ENCODE data around the gene KBTBD12. TPM values are rescaled to one million over a fixed set of nuclear protein-coding genes. Genes with fewer than 3 reads are reported as not detected.

Gene KBTBD12
- polyA plus RNA-seq, 3 donors: 0.91 to 1.9 (median 1.7) TPM

DNA sequence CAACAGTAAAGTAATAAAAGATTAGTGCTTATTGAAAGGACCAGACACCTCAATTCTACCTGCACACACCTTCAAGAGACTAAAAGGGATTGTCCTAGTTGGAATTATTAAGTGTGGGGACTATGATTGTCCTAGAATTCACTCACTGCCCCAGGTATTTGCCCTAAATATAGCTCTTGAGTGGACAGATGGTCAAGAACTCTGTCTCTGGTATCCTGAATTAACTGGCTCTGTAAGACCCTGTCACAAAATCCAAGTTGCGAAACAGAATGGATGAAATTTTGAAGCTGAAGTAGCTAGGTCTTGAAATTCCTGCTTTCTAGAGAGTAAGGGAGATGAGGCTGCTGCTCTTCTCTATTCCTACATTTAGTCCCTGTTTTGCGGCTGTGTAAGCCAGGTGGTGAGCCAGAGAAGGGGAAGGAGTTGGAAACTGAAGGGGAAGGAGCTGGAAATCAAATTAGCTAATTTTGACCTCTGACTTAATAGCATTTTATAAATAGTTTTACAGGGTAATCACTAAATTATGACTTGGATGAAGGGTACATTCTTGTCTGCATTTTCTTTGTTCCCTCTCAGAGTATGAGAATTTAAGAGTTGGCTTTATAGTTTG is 34.5 kb downstream of the KBTBD12 start:
- DNase-seq (ENCODE audit: low read depth in 3 of 3, low spot score in 2 of 3): no peak

- no peak for DNase-seq (ENCODE audit: low read depth in 3 of 3, low spot score in 2 of 3)
These were observed 36.2 kb downstream of the KBTBD12 start for GRCh38 chr3:127951276-127951675.

GRCh38 chr3:127953091-127954035 is 38.3 kb downstream of the KBTBD12 start:
- DNase-seq (ENCODE audit: low read depth in 3 of 3, low spot score in 2 of 3): no peak

- no peak for DNase-seq (ENCODE audit: low read depth in 3 of 3, low spot score in 2 of 3)
These were observed 39.6 kb downstream of the KBTBD12 start for GRCh38 chr3:127954640-127955039.

GRCh38 chr3:127955728-127956127 is 40.7 kb downstream of the KBTBD12 start:
- no peak for DNase-seq (ENCODE audit: low read depth in 3 of 3, low spot score in 2 of 3)

DNA sequence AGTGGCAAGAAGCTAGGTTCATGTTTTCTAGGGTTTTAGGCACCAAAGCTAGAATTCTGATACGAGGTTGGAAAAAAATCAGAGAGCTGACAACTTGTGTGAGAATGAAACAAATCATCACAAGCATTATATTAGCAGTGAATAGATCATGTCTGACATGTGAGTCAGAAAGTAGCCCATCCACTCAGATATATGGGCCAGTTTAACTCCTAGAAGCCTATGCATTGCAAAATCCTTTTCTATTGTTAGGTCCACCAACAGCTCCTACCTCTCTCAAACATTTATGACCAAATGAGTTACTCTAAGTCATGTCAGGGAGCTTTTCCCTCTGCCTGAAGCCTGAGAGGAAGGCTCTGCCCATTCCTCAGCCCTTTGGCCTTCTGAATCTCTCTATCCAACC is 44.0 kb downstream of the KBTBD12 start:
- DNase-seq (ENCODE audit: low read depth in 3 of 3, low spot score in 2 of 3): no peak

GRCh38 chr3:127959873-127960272 is 44.8 kb downstream of the KBTBD12 start:
- peak in 2 of 3 donors; percentile 36 to 42 for DNase-seq (ENCODE audit: low read depth in 3 of 3, low spot score in 2 of 3)

DNA sequence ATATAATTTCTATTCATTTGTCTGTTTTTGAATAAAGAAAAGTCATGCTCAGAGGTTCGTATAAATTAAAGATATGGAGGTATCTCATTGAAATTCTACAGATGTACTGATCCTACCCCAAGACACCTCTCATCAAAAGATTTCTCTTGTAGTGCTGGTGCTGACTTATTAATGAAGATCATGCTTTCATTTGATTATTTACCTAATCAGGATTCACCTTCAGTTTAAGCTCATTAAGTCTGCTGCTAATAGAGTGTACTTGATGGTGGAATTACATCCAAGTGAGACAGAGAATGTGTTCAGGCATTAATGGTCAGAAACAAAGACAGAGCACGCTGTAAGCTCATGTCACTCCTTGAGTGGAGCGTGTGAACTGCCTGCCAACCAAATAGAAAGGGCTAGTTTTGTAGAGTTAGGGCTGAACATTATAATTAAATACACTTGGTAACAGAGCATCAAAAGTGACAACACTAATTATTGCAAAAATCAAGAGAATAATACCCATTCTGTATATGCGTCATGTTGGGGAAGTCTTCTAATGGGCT is 45.5 kb downstream of the KBTBD12 start:
- no peak for DNase-seq (ENCODE audit: low read depth in 3 of 3, low spot score in 2 of 3)

- no peak for DNase-seq (ENCODE audit: low read depth in 3 of 3, low spot score in 2 of 3)
These were observed 46.1 kb downstream of the KBTBD12 start for GRCh38 chr3:127961124-127961523.

GRCh38 chr3:127961963-127962362 is 46.9 kb downstream of the KBTBD12 start:
- DNase-seq (ENCODE audit: low read depth in 3 of 3, low spot score in 2 of 3): no peak

DNA sequence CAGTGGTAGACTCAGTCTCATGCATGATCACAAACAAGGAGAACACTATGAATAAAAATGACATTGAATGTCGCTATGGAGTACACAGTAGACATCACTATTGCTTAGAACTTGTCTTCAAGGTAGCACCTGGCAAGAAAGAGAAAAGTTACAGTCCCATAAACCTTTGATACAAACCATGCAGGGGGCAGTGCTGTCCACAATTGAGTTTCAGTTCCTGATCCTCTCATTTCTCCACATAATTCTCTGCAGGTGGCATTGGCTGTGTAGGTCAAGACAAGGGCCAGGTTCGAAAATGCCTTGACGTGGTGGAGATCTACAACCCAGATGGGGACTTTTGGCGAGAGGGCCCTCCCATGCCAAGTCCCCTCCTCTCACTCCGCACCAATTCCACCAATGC is 47.9 kb downstream of the KBTBD12 start:
- no peak for DNase-seq (ENCODE audit: low read depth in 3 of 3, low spot score in 2 of 3)

- DNase-seq (ENCODE audit: low read depth in 3 of 3, low spot score in 2 of 3): no peak
These were observed 49.0 kb downstream of the KBTBD12 start for GRCh38 chr3:127964053-127964452.

GRCh38 chr3:127964816-127965215 is 49.8 kb downstream of the KBTBD12 start:
- no peak for DNase-seq (ENCODE audit: low read depth in 3 of 3, low spot score in 2 of 3)

GRCh38 chr3:127967316-127967715 is 52.3 kb downstream of the KBTBD12 start:
- no peak for DNase-seq (ENCODE audit: low read depth in 3 of 3, low spot score in 2 of 3)

DNA sequence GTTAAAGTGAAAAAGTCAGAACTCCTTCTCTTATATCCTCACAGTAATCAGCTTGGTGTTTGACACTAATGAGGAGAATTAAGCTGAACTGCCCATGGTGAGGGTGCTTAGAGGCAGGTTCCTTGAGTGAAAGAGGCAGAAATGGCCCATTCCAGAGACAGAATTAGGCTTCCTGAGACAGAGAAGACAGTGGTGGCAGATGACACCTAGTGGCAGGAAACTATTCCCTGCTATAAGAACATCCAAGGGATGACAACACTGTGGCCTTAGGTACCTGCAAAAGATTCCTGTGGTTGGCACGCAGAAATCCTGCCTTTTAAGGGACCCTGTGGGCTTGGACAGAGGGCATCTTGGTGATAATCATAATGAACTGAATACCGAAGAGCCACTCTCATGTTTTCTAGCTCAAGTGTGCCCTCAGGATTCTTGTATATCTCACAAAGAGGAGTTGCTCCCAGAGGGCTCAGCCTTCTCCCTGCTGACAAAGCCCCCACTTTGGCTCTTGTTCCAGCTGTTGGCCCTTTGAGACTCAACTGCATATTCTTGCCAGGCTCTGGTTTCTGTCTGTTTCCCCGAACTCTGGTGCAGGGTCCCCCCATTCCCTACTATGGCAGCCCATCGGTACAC is 56.0 kb downstream of the KBTBD12 start:
- peak in 2 of 3 donors; percentile 25 to 27 for DNase-seq (ENCODE audit: low read depth in 3 of 3, low spot score in 2 of 3)

DNA sequence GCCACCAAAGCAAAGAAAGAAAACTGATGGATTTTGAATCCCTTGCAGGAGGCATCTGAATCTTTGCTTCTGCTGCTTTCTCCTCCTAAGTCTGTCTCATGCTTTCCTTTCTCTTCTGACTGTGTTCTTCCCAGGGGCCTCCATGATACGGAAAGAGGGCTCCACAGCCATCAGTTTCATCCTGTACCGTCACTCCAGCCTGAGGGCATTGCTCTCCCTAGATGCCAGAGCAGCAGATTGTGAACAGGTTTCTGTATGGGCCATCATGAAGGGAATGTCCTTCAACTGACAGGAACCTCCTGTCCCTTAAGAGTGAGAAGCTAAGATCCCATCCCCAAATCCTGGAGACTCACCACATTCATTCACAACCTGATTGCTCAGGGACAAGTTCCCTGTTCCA is 59.2 kb downstream of the KBTBD12 start:
- DNase-seq (ENCODE audit: low read depth in 3 of 3, low spot score in 2 of 3): no peak

GRCh38 chr3:127975153-127976029 is 60.4 kb downstream of the KBTBD12 start:
- DNase-seq (ENCODE audit: low read depth in 3 of 3, low spot score in 2 of 3): no peak

GRCh38 chr3:127978636-127979035 is 63.6 kb downstream of the KBTBD12 start:
- no peak for DNase-seq (ENCODE audit: low read depth in 3 of 3, low spot score in 2 of 3)

DNA sequence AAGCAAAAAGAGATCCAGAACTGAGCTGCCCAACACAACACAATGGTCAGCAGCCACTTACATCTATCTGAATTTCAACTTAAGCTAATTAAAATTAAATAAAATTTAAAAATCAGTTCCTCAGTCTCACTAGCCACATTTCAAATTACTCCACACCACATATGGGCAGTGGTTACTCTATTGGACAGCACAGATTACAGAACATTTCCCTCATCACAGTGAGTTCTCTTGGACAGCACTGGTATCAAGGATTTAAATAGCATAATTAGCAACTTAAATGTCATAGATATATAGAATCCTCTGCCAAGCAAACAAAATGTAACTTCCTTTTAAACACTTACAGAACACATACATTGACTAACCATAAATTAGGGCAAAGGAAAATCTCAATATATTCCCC is 64.4 kb downstream of the KBTBD12 start:
- DNase-seq (ENCODE audit: low read depth in 3 of 3, low spot score in 2 of 3): no peak

DNA sequence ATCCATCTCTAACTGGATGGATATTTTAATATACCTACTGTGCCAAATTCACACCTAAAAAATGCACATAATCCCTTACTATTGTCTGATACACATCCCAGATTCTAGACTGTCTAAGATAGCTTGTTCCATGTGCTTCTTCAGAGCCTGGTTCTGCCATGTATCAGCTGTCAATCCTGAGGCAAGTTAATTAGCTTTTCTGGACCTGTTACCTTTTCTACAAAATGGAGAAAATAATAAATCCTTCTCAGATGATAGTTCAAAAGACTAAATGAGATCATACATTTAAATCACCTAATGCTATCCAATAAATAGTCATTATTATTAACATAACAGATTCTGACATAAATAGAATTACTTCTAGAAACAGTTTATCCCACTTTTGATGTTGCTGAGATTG is 66.1 kb downstream of the KBTBD12 start:
- DNase-seq (ENCODE audit: low read depth in 3 of 3, low spot score in 2 of 3): no peak

All from right renal cortex interstitium (tissue), 3 donors.